ENCODE results near the gene DTX1. TPM values are rescaled to one million over a fixed set of nuclear protein-coding genes. Genes with fewer than 3 reads are reported as not detected.
A peak's percentile ranks its signal among the peaks of the same experiment; 100 is the strongest.

The DTX1 gene
- total RNA-seq, 1 donor from 2014 or later = 1.7 TPM

- DNase-seq = no peak
These were observed 14.9 kb downstream of the DTX1 start for GRCh38 chr12:113071135-113072112.

GRCh38 chr12:113072136-113072535 lies 15.6 kb downstream of the DTX1 start:
- DNase-seq = no peak

- DNase-seq = no peak
These were observed 17.1 kb downstream of the DTX1 start for GRCh38 chr12:113073586-113073985.

- DNase-seq = no peak
These were observed 18.7 kb downstream of the DTX1 start for GRCh38 chr12:113075137-113075683.

- no peak for DNase-seq
These were observed 20.7 kb downstream of the DTX1 start for GRCh38 chr12:113077057-113077858.

DNA sequence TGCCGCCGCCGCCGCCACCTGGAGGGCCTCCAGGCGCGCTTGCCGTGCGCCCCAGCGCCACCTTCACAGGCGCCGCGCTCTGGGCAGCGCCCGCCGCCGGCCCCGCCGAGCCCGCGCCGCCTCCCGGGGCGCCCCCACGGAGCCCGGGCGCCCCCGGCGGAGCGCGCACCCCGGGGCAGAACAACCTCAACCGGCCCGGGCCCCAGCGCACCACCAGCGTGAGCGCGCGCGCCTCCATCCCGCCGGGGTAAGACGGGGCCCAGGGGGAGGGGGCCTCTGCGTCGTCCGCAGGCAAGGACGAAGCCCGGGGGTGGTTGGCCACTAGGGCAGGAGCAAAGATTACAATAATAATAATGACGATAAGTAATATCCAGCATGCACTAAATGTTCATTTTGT lies 21.3 kb downstream of the DTX1 start:
- DNase-seq = no peak

DNA sequence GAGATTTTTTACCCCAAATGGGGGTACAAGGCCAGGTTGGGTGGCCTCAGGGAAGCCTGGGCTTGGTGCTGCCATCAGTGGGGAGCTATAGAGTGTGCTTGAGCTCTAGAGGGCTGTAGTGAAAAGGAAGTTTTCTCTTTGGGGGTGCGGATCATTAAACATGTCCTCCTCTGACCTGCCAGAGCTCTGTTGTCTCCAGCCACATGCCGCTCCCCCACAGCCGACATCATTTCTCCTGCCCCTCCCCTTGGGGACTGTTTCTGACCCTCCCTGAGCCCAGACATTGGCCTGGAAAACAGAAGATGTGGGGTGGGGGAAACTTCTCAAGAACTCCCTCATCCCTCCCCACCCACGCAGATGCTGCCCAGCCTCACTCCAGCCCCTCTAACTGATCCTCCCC lies 25.3 kb downstream of the DTX1 start:
- DNase-seq = no peak

DNA sequence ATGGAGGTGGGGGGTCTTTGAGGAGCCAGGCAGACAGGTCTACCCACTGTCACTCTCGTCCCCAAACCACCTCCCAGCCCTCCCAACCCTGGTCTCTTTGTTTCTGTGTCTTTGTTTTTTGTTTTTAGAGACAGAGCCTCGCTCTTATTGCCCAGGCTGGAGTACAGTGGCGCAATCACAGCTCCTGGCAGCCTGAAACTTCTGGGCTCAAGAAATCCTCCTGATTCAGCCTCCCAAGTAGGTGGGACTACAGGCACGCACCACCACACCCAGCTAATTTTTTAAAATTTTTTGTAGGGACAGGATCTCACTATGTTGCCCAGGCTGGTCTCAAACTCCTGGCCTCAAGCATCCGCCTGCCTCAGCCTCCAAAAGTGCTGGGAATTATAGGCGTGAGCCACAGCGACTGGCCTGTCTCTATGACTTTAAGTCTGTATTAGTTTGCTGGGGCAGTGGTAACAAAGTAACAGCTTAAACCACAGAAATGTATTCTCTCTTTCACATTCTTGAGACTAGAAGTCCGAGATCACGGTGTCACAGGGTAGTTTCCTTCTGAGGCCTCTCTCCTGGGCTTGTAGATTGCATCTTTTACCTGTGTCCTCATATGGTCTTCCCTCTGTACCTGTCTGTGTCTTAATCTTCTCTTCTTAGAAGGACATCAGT lies 26.1 kb downstream of the DTX1 start:
- DNase-seq = no peak

DNA sequence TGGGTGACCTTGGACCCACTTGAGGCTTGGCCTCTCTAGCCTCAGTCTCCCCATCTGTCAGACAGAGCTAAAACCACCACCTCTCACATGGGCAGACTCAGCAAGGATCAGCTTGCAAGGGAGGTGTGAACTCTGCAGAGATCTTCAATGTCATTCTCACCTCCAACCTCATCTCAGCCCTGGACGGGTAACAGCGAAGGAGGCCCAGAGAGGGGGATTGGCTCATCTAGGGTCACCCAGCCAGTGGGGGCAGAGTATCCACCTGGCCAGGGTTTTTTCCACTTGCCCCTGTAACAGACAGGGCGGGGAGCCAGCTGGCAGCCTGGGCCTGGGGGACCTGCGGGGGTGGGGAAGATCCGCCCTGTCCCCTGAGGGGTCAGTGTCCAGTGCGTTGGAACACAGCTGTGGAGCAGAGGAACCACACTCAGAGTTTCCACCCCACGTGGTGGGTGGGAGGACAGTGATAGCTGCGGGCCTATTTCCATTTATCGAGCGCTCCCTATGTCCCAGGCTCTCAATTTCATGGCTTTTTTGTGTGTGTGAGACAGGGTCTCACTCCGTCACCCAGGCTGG lies 27.4 kb downstream of the DTX1 start:
- DNase-seq = no peak

DNA sequence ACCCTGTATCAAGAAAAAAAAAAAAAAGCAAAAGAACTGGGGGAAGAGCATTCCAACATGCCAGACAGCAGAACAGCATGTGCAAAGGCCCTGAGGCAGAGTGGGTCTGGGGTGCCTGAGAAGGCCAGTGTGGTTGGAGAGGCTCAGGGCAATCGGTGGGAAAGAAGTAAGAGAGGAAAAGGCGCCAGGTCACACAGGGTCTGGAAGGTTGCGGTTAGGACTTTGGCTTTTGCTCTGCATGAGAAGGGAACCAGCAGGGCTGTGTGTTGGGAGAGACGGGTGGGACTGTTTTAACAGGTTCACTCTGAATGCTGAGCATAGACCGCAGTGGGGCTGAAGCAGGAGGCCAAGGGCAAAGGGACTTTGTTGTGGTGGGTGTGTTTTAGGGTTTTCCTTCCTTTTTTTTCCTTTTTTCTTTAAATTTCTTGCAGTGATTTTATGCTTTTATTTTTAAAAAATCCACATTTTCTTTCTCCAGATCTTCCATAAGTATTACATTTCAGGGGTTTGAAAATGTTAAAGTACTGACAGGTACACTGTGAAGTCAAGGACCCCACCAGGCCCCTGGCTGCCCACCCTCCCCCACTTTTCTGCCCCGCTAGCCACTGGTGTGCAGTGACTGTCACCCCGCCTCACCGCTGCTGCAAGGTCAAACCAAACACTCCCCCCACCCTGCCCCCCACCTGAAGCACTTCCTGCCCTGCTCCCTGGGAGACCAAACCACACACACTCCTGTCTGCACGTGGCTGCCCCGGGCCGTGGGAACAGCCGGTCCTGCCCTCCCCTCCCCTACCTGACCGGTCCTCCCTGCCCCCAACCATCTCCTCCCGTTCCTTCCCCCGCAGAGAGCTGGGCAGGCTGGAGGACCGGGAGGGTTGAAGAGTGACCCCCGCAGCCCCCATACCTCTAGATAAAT lies 30.0 kb downstream of the DTX1 start:
- no peak for DNase-seq

DNA sequence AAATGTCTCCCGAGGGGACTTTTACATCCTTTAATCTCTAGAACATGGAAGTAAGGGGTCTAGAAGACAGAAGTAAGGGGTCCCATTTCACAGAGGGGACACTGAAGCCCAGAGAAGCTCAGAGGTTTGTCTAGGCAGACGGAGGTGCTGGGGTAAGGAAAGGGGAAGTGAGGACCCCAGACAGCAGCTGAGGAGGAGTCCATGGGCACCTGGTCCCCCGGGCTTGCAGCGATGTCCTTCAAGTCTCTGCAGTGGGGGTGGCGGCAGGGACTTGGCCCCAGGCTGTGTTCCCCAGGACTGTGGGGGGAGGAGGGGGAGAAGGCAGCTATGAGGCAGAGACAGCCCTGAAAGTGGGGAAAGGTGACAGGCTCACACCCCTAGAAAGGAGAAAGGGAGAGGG lies 30.7 kb downstream of the DTX1 start:
- no peak for DNase-seq

GRCh38 chr12:113088037-113088436 lies 31.5 kb downstream of the DTX1 start:
- DNase-seq = no peak

GRCh38 chr12:113088971-113089756 lies 32.6 kb downstream of the DTX1 start:
- DNase-seq = no peak

GRCh38 chr12:113089839-113090238 lies 33.3 kb downstream of the DTX1 start:
- no peak for DNase-seq

DNA sequence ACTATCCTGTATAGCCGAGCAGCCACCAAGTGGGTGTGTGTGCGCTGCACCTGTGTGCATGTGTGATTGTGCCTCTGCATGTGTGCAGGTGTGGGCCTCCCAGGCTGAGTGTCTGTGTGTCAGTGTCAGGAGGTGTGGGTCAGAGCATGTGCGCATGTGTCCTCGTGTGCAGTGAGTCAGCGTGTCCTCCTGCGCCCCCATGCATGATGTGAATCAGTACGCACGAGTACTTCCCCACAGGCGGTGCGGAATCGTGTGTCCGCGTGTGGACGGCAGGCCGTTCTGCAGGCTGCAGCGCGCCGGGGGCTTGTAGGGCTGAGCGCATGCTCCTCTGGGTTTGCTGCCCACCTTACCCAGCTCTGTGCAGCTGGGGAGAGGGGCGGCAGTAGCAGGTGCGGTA lies 34.2 kb downstream of the DTX1 start:
- no peak for DNase-seq

DNA sequence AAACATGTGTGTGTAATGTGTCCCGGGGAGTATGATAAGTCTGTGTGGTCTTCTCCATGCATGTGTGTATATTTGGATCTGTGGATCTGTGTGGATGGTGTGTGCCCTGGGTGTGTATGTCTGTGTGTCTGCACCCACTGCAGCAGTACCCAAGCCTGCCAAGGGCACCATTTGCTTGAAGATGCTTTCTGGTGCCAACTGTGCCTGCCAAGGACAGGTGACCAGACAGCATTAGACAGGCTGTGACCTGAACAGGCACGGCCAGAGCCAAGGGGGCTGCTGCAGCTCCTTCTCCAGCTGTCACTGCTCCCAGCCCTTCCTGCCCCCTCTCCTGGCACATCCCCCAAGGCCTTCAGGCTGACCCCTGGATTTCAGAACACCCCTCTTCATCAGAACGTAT lies 35.0 kb downstream of the DTX1 start:
- DNase-seq = no peak

- peak; percentile 20 for DNase-seq
These were observed 36.3 kb downstream of the DTX1 start for GRCh38 chr12:113092607-113093408.

DNA sequence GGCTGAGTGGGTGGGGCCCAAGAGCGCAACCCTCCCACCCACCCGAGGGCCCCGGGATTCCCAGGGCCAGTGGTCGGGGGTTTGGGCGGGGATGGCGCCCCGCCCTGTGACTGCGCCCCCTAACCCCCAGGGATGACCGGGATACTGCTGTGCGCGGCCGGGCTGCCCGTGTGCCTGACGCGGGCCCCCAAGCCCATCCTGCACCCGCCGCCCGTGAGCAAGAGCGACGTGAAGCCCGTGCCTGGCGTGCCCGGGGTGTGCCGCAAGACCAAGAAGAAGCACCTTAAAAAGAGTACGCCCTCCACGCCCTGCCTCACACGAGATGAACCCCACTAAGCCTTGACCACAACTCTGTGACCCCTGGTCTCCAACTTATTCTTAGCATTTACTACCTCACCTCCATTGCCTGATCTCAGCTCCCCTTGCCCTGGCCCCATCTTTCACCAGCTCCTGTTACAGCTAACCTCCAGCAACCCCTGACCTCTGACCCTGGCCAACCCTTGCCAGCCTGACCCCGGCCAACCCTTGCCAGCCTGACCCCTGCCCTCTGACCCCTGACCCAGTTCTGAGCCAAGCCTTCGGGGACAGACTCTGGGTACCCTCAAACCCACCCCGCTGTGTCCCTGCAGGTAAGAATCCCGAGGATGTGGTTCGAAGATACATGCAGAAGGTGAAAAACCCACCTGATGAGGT lies 37.0 kb downstream of the DTX1 start:
- DNase-seq = no peak

DNA sequence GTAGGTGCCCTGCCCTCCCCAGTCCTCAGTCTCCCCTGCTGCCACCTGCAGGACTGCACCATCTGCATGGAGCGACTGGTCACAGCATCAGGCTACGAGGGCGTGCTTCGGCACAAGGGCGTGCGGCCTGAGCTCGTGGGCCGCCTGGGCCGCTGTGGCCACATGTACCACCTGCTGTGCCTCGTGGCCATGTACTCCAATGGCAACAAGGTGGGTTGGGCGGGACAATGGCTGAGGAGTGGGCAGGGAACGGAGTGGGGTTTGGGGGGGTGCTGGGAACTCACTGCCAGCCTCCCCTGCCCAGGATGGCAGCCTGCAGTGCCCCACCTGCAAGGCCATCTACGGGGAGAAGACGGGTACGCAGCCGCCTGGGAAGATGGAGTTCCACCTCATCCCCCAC lies 38.2 kb downstream of the DTX1 start:
- DNase-seq = no peak

Measured in dermis blood vessel endothelial cell (primary cell).